Astrocyte of the hippocampus (primary cell): ENCODE results near the gene LRPPRC.
A peak's percentile ranks its signal among the peaks of the same experiment; 100 is the strongest.

Experiments used
- DNase-seq: peaks from one replicate; pipeline ENCODE4 v3.0.0; 2011; ENCODE audit warnings: low read depth, low spot score

The LRPPRC gene

GRCh38 chr2:43980902-43981301 is 14.9 kb downstream of the LRPPRC start:
- no peak for DNase-seq

- DNase-seq: peak; percentile 4
These were observed 18.0 kb downstream of the LRPPRC start for GRCh38 chr2:43977677-43978375.

- no peak for DNase-seq
These were observed 34.9 kb downstream of the LRPPRC start for GRCh38 chr2:43960921-43961320.

- peak; percentile 11 for DNase-seq
These were observed 37.2 kb downstream of the LRPPRC start for GRCh38 chr2:43958397-43959275.

GRCh38 chr2:43950383-43951008 is 45.3 kb downstream of the LRPPRC start:
- peak; percentile 58 for DNase-seq

- peak; percentile 48 for DNase-seq
These were observed 47.4 kb downstream of the LRPPRC start for GRCh38 chr2:43948370-43948769.

GRCh38 chr2:43946685-43947084 is 49.1 kb downstream of the LRPPRC start:
- DNase-seq: no peak

GRCh38 chr2:43945439-43945838 is 50.4 kb downstream of the LRPPRC start:
- no peak for DNase-seq

GRCh38 chr2:43944915-43945314 is 50.9 kb downstream of the LRPPRC start:
- no peak for DNase-seq

GRCh38 chr2:43943809-43944452 is 51.9 kb downstream of the LRPPRC start:
- DNase-seq: no peak

- no peak for DNase-seq
These were observed 52.5 kb downstream of the LRPPRC start for GRCh38 chr2:43943323-43943722.

- no peak for DNase-seq
These were observed 52.9 kb downstream of the LRPPRC start for GRCh38 chr2:43942881-43943280.

- DNase-seq: no peak
These were observed 53.8 kb downstream of the LRPPRC start for GRCh38 chr2:43941966-43942365.

- no peak for DNase-seq
These were observed 54.4 kb downstream of the LRPPRC start for GRCh38 chr2:43941359-43941758.

- DNase-seq: no peak
These were observed 56.0 kb downstream of the LRPPRC start for GRCh38 chr2:43939695-43940256.

- DNase-seq: no peak
These were observed 58.4 kb downstream of the LRPPRC start for GRCh38 chr2:43937269-43937820.

GRCh38 chr2:43934567-43934966 is 61.2 kb downstream of the LRPPRC start:
- peak; percentile 33 for DNase-seq

GRCh38 chr2:43931293-43931692 is 64.5 kb downstream of the LRPPRC start:
- DNase-seq: no peak

- DNase-seq: no peak
These were observed 68.3 kb downstream of the LRPPRC start for GRCh38 chr2:43927442-43927841.

- no peak for DNase-seq
These were observed 70.4 kb downstream of the LRPPRC start for GRCh38 chr2:43925431-43925830.

GRCh38 chr2:43924463-43924862 is 71.3 kb downstream of the LRPPRC start:
- DNase-seq: no peak
